Activated naive CD4-positive, alpha-beta T cell treated with anti-CD3 and anti-CD28 coated beads, Interleukin-2, amount 10 ng/mL, durations not matched to agents 7 days and 5 days (primary cell): Measurements from ENCODE around the gene SH2B2.
A peak's percentile ranks its signal among the peaks of the same experiment; 100 is the strongest.

Source experiments
- CTCF ChIA-PET: fragments of 350-600 bp; sonication (Branson Sonifier 250); formaldehyde crosslinking; loops from one replicate; lab custom pipeline; 2021; ENCODE audit warnings: antibody characterized with exemption; lab: Charles Lee
- DNase-seq: peaks from one replicate; pipeline ENCODE4 v3.0.0-alpha.2; 2020
- H3K27ac Mint-ChIP-seq: one replicate; pipeline ENCODE4 v1.8.0; 2021; ENCODE audit warnings: mild to moderate bottlenecking, moderate library complexity, mixed read lengths
- H3K27me3 Mint-ChIP-seq: one replicate; pipeline ENCODE4 v1.8.0; 2021; ENCODE audit warnings: mild to moderate bottlenecking, mixed read lengths
- H3K36me3 Mint-ChIP-seq: one replicate; pipeline ENCODE4 v1.8.0; 2021; ENCODE audit warnings: mixed read lengths
- H3K4me1 Mint-ChIP-seq: one replicate; pipeline ENCODE4 v1.8.0; 2021; ENCODE audit warnings: mixed read lengths
- H3K4me3 Mint-ChIP-seq: one replicate; pipeline ENCODE4 v1.8.0; 2021; ENCODE audit warnings: mild to moderate bottlenecking, moderate library complexity, mixed read lengths
- H3K9me3 Mint-ChIP-seq: one replicate; pipeline ENCODE4 v1.8.0; 2021; ENCODE audit warnings: mixed read lengths

The SH2B2 gene

DNA sequence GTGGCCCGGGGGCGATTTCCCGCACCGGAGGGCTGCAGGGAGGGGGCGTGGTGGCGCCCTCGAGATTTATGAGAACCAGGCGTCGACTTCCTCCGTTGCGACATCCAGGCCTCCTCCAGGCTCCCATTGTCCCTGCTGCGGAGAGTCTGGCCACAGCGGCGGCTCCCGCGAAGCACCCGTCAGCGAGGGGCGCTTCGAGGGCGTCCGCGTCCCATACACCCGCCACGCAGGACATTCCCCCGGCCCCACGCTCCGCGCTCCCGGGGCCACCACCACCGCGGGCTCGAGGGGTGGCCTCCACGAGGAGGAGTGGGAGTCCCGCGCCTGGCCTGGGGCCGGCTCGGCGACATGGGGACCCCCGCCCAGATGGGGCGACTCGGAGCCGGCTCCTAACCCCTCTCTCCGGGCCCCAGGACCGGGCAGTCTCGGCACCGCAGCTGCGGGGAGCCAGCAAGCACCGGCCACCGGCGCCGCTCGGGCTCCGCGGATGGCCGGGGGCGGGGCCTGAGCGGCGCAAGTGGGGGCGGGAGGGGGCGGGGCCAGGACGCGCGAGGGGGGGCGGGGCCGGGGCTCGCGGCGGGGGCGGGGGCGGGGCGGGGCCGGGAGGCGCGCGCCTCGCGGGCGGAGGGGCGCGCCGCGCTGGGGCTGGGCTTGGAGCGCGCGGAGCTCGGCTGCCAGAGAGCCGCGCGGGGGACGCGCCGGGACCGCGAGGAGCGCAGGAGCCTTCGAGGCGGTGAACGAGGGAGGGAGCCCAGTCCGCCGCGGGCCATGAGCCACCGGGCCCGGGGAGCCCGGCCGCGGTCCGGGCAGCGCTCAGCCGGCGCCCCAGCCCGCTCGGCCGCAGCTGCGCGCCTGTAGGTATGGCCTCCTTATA is at the start of gene SH2B2:
Gene SH2B2 (plus strand): TSS at position 632 of the 874 bp plus-strand sequence. CDS start 13,683 bp downstream, outside the sequence.
- H3K27me3 Mint-ChIP-seq: peaks cover 85% of the 10 kb centered on the region
- no peaks in the 10 kb centered on the region for H3K9me3 Mint-ChIP-seq
- H3K36me3 Mint-ChIP-seq: no peaks in the 10 kb centered on the region
- H3K27ac Mint-ChIP-seq: no peak within 1 kb of the TSS
- CTCF ChIA-PET: no interaction called here
- peak; percentile 57 for DNase-seq
- H3K4me3 Mint-ChIP-seq: peak within 1 kb of the TSS; percentile 69
- H3K4me1 Mint-ChIP-seq: peaks cover 22% of the 10 kb centered on the region

DNA sequence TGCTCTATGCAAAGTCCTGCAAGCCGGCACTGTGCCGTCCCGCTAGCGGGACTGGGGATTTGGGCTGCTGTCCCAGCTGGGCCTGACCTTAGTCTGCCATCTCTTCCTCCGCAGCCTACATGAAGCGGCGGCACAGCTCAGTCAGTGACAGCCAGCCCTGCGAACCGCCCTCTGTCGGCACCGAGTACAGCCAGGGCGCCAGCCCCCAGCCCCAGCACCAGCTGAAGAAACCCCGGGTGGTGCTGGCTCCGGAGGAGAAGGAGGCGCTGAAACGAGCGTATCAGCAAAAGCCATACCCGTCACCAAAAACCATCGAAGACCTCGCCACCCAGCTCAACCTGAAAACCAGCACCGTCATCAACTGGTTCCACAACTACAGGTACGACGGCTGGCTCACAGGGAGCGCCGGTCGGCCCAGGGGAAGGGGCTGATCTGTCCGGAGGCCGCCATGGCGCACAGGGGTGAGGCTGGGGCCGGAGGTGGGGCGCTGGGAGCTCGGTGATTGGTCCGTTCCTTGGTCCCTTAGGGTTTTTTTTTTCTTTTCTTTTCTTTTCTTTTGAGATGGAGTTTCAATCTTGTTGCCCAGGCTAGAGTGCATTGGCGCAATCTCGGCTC is 47.4 kb upstream of the SH2B2 start:
- Mint-ChIP-seq H3K4me3 (no peak overlapping the region), H3K36me3 (peaks cover 3% of the 10 kb centered on the region), H3K9me3 (no peaks in the 10 kb centered on the region), H3K27me3 (no peaks in the 10 kb centered on the region), H3K27ac (no peak overlapping the region), H3K4me1 (no peaks in the 10 kb centered on the region)
- CTCF ChIA-PET: interaction anchor here (1.1 to 1.4 kb wide), 2 partner anchors 637 to 703 kb away, joined by 3 to 5 read pairs; no protein-coding TSS in a partner anchor
- no peak for DNase-seq

DNA sequence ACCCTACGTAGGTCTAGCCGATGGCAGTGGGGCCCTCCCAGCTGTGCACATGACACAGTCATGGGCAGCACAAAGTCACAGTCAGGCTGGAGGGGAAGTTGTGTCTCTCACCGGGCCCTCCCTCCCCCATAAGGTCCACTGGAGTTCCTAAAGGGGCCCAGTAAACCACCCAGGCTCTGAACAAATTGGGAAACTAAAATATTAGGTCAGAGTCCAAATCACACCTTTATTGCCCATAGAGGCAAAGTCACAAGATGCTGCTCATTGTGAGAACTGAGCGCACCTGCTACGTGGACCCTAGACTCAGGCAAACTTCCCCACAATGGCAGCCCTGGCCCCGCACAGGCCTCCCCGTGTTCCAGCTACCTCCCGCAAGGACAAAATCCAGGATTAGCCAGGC is 45.2 kb upstream of the SH2B2 start:
- CTCF ChIA-PET: interaction anchor here (0.9 kb wide), 1 partner anchor 150 kb away, joined by 3 read pairs; no protein-coding TSS in a partner anchor
- Mint-ChIP-seq H3K36me3 (peaks cover 2% of the 10 kb centered on the region), H3K27me3 (no peaks in the 10 kb centered on the region), H3K4me3 (no peak overlapping the region), H3K9me3 (no peaks in the 10 kb centered on the region), H3K4me1 (no peaks in the 10 kb centered on the region), H3K27ac (no peak overlapping the region)
- no peak for DNase-seq

DNA sequence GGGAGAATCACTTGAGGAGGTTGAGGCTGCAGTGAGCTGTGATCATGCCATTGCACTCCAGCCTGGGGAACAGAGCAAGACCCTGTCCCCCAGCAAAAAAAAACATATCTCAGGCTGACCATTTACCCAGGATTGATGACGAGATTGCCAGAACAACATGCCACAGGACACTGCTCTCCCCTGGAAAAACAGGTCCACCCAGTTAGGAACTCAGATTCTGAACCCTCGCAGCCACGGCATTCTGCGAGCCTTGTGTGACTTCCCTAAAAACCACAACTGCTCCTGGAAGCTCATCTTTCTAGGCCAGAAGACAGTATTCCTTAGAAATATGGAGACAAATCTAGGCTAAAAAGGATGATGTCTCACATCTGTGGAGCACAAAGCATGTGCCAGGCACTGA is 42.1 kb upstream of the SH2B2 start:
- no peak for DNase-seq
- CTCF ChIA-PET: no interaction called here
- no peaks in the 10 kb centered on the region for H3K36me3 Mint-ChIP-seq
- H3K9me3 Mint-ChIP-seq: no peaks in the 10 kb centered on the region
- no peaks in the 10 kb centered on the region for H3K27me3 Mint-ChIP-seq
- no peaks in the 10 kb centered on the region for H3K4me1 Mint-ChIP-seq
- H3K27ac Mint-ChIP-seq: no peak overlapping the region
- no peak overlapping the region for H3K4me3 Mint-ChIP-seq

DNA sequence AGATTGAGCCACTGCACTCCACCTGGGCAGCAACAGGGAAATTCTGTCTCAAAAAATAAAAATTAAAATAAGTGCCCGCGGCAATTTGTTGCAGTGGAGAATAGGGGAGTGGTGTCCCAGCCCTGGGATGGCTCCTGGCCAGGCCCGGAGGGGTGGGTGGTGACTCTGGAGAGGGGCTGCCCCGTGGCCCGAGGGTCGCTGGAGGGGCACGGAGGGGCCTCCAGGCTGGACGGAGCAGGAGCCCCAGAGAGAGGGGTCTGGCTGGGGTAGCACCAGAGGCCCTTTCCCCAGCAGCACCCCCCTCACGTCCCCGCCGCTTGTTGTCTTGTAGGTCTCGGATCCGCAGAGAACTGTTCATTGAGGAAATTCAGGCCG is 38.6 kb upstream of the SH2B2 start:
- no peak overlapping the region for H3K27ac Mint-ChIP-seq
- H3K4me3 Mint-ChIP-seq: no peak overlapping the region
- DNase-seq: no peak
- H3K36me3 Mint-ChIP-seq: peaks cover 2% of the 10 kb centered on the region
- no peaks in the 10 kb centered on the region for H3K27me3 Mint-ChIP-seq
- CTCF ChIA-PET: interaction anchor here (1.1 kb wide), 1 partner anchor 14 kb away, joined by 3 read pairs; no protein-coding TSS in a partner anchor
- no peaks in the 10 kb centered on the region for H3K9me3 Mint-ChIP-seq
- H3K4me1 Mint-ChIP-seq: no peaks in the 10 kb centered on the region

DNA sequence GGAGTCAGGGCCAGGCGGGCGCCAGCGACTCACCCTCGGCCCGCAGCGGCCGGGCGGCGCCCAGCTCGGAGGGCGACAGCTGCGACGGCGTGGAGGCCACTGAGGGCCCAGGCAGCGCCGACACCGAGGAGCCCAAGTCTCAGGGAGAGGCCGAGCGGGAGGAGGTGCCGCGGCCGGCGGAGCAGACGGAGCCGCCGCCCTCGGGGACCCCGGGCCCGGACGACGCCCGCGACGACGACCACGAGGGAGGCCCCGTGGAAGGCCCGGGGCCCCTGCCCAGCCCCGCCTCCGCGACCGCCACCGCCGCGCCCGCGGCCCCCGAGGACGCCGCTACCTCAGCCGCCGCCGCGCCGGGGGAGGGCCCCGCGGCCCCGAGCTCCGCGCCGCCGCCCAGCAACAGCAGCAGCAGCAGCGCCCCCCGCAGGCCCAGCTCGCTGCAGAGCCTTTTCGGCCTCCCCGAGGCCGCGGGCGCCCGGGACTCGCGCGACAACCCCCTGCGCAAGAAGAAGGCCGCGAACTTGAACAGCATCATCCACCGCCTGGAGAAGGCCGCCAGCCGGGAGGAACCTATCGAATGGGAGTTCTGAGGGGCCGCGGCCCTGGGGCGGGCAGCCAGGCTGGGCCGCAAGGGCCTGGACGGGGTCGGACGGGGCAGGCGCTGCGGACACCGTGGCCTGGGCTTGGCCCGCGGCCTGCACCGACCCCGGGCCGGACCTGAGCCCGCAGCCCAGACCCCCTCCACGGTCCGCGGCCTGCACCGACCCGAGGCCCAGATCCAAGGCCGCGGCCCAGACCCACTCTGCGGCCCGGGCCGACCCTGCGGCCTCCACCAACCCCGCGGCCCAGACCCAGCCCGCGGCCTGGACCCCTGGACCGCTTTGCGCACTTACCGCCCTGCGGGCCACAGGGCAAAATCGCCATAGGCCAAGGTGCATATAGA is 37.9 kb upstream of the SH2B2 start:
- Mint-ChIP-seq H3K27ac (no peak overlapping the region), H3K27me3 (no peaks in the 10 kb centered on the region), H3K36me3 (peaks cover 2% of the 10 kb centered on the region), H3K4me3 (no peak overlapping the region), H3K9me3 (no peaks in the 10 kb centered on the region), H3K4me1 (no peaks in the 10 kb centered on the region)
- no peak for DNase-seq
- CTCF ChIA-PET: no interaction called here

DNA sequence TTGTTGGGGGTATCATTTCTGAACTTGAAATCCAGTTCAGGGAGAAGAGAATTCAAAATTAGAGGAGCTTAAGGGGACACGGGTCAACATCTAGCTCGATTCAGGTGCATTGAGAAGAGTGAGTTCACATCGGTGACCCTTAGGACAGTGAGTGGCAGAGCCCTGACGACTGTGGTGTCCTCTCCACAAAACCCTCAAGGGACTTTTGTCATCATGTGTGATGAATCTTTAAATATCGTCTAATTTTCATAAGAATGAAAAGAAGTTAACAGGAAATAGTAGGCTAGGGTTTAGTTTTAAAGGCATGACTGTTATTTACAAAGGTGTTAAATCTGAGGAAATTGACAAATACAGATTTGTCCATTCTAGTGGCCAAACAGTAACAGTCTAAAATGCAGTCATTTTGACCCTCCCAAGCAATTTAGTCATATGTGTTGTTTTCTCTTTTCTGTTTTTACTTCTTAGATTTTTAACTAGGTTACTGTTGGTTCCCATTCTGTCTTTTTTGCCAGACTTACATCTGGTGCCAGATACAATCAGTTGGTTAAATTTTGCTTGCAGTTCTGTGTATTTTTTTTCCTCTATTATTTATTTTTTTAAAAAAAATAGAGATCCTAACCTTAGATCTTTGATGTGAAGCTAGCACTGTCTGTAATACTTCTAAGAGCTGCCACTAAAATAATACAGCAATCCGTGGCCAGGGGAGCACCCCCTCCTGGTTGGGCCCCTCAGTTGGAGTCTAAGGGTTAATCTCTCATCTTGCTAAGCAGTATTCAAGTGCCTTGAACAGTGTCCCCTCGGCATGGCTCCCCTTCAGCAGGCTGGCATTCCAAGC is 34.9 kb upstream of the SH2B2 start:
- H3K9me3 Mint-ChIP-seq: no peaks in the 10 kb centered on the region
- H3K36me3 Mint-ChIP-seq: peaks cover 2% of the 10 kb centered on the region
- no peak for DNase-seq
- no peak overlapping the region for H3K27ac Mint-ChIP-seq
- no peaks in the 10 kb centered on the region for H3K27me3 Mint-ChIP-seq
- CTCF ChIA-PET: interaction anchor here (0.5 to 1.7 kb wide), 6 partner anchors 14 to 711 kb away, joined by 3 to 5 read pairs (median 4); no protein-coding TSS in a partner anchor
- no peak overlapping the region for H3K4me3 Mint-ChIP-seq
- no peaks in the 10 kb centered on the region for H3K4me1 Mint-ChIP-seq

DNA sequence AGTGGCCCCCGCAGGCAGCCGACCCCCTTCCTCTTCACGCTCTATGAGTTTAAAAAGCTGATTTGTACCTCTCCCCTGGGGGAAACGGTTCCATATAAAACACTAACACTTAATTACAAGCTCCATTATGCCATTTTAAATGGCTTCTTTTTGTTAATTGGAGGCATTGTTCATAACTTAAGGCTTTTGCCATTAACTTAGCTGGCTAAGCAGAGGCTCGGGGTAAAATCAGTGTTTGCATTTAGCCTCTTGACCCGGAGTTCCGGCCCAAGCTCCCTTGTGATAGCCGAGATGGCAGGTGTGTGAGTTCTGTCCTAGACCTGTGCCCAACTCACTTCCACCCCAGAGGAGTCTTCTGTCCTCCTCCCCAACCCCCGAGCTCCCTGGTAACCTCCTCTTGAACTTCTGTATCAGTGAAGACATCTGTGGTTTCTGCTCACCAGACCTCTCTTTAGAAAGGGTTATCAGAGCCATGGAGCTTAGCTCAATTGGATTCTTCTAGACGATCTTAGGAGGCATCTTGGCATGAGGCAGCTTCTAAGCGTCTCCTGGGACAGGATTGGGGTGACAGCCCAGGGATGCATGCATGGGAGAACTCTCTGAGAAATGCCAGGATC is 34.2 kb upstream of the SH2B2 start:
- Mint-ChIP-seq H3K4me3 (no peak overlapping the region), H3K27ac (no peak overlapping the region), H3K4me1 (no peaks in the 10 kb centered on the region), H3K9me3 (no peaks in the 10 kb centered on the region), H3K27me3 (no peaks in the 10 kb centered on the region), H3K36me3 (peaks cover 2% of the 10 kb centered on the region)
- CTCF ChIA-PET: interaction anchor here (0.5 to 1.7 kb wide), 6 partner anchors 15 to 712 kb away, joined by 3 to 5 read pairs (median 4); no protein-coding TSS in a partner anchor
- no peak for DNase-seq

DNA sequence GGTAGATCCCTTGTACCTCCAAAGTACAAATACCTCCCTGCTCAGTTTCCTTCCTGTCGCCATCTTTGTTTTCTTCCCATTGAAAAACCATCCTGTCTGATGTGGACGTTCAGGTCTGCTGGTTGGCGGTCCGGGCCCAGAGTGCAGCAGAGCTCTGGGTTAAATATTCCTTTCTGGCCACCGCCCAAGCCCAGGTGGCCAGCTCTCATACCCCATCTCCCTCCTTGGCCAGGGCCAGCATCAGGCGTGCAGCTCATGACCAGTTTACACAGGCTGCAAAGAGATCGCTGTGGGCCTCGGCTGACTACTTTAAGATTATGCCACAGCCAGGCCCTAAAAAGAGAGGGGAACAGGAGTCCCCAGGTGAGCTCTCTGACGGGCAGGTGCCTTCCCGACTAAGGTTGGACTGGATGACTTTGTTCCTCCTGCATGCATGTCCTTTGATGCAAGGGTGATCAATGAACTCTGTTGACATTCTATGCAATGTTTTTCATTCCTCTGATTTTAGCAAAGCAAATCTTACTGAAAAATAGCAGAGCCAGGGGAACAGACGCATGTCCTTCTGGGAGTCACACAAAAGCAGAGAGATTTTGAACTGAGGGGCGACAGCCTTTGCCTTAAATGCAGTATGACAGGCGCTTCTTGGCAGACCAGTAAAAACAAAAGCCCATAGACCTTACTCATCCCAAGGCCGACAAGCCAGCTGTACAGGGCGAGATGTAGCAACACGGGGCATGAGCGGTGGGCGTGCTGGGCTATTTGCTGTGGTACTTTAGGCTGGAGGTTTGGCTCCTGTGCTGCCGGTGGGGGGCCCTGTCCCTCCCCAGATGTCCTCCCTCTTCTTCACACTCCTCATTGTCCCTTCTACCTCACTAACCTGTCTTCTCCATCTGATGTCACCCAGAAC is 33.3 kb upstream of the SH2B2 start:
- Mint-ChIP-seq H3K36me3 (peaks cover 2% of the 10 kb centered on the region), H3K4me1 (no peaks in the 10 kb centered on the region), H3K27ac (no peak overlapping the region), H3K9me3 (no peaks in the 10 kb centered on the region), H3K4me3 (no peak overlapping the region), H3K27me3 (no peaks in the 10 kb centered on the region)
- DNase-seq: no peak
- CTCF ChIA-PET: interaction anchor here (0.8 to 1.3 kb wide), 2 partner anchors 18 to 712 kb away, joined by 3 to 5 read pairs; no protein-coding TSS in a partner anchor

DNA sequence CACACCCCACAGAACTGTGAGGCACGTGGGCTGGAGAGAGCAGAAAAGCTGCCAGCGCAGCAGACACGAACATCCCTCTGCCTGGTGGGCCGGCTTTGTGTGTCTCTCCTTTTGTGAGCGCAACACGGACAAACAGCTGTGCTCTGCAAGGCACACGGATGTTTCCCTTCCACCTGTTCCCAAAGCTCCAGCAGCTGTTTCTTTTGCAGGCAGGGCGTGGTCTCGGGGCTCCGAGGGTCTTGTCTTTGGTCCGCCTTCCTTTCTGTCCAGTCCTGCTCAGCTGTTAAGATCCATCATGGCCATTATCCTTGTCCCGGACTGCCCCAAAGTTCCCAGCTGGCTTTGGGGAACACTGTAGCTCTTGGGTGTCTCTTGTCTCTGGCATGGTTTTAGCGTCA is 32.7 kb upstream of the SH2B2 start:
- no peaks in the 10 kb centered on the region for H3K27me3 Mint-ChIP-seq
- H3K4me3 Mint-ChIP-seq: no peak overlapping the region
- peaks cover 2% of the 10 kb centered on the region for H3K36me3 Mint-ChIP-seq
- H3K27ac Mint-ChIP-seq: no peak overlapping the region
- H3K4me1 Mint-ChIP-seq: no peaks in the 10 kb centered on the region
- DNase-seq: no peak
- CTCF ChIA-PET: no interaction called here
- no peaks in the 10 kb centered on the region for H3K9me3 Mint-ChIP-seq

DNA sequence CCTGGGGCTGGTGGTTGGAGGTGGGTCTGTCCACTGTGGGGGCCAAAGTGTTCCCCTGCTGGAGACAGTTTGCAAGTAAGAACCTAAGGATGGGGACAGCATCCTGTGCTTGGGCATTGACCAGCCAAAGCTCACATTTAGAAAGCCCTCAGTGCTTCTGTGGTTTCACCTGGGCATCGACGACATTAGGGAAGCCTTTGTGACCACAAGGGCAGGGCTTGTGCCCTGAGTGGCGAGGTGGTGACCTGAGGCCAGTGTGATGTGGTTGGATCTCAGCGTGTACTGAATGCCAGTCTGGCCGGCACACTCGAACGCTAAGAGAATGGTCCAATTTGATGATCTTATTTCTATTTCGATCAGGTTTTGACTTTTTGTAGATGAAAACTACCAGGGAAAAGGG is 32.1 kb upstream of the SH2B2 start:
- no peaks in the 10 kb centered on the region for H3K4me1 Mint-ChIP-seq
- H3K36me3 Mint-ChIP-seq: peaks cover 2% of the 10 kb centered on the region
- H3K4me3 Mint-ChIP-seq: no peak overlapping the region
- no peak overlapping the region for H3K27ac Mint-ChIP-seq
- CTCF ChIA-PET: no interaction called here
- no peak for DNase-seq
- H3K9me3 Mint-ChIP-seq: no peaks in the 10 kb centered on the region
- H3K27me3 Mint-ChIP-seq: no peaks in the 10 kb centered on the region

DNA sequence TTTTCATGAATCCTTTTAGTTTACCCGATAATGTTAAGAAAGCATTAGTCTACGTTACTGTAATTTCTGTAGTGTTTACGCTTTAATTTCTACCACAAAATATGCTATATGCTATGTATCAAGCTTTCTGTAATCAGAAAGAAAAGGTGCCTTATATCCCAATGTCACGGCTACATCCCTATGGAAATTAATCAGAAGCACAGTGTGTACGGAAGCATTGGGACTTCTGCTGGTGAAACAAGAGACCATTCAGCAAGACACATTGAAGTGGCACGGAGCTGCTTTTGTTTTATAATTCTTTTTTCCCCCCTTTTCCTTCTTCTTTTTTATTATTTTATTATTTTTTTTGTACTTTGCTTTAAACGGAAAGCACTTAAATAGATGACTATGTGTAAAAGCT is 31.2 kb upstream of the SH2B2 start:
- no peak overlapping the region for H3K27ac Mint-ChIP-seq
- no peaks in the 10 kb centered on the region for H3K27me3 Mint-ChIP-seq
- no peak overlapping the region for H3K4me3 Mint-ChIP-seq
- DNase-seq: no peak
- CTCF ChIA-PET: no interaction called here
- H3K9me3 Mint-ChIP-seq: no peaks in the 10 kb centered on the region
- H3K36me3 Mint-ChIP-seq: peaks cover under 1% of the 10 kb centered on the region
- H3K4me1 Mint-ChIP-seq: no peaks in the 10 kb centered on the region
